Endometrial microvascular endothelial cells (primary cell): ENCODE measurements around the gene DHCR7. TPM values are rescaled to one million over a fixed set of nuclear protein-coding genes. Genes with fewer than 3 reads are reported as not detected.

Experiments used
- in situ Hi-C: cut with HindIII; loops from 2 replicates; pipeline ENCODE4 v1.10.0; 2017; ENCODE audit warnings: low sequenced_read_pairs, low pct_unique_long_range_greater_than_20kb; ENCODE audit errors: inconsistent ontology term
- total RNA-seq: library from RNA; depleted of rRNA; stranded (reverse); fragments of >200 nt; gene quantifications from one replicate; pipeline ENCODE4 v1.2.3, GENCODE V29; 2015; ENCODE audit errors: inconsistent ontology term

Gene DHCR7
- total RNA-seq, 1 donor from 2014 or later: 43.2 TPM

DNA sequence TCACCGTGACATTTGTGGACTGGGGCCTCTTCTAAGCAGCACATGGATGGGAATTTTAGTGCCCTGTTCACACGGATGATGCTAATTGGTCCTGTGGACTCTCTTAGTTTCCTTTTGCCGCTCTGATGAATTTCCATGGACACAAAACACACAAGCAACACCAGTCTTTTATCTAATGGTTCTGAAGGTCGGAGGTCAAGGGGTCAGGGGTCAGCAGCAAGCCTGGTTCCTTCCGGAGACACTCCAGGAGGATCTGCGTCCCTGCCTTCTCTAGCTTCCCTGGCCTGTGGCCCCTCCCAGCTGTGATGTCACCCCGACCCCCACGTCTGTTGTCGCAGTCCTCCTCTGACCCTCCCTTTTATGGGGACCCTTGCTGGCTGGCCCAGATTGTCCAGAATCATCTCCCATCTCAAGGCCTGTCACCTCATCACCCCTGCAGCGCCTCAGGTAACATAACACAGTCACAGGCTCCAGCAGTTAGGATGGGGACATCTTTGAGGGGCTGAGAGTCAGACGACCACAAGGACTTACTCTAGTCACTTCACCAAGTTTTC, 11.7 kb upstream of the DHCR7 start:
- in situ Hi-C loops: no loop called here

GRCh38 chr11:71459076-71459766, 11.0 kb upstream of the DHCR7 start:
- in situ Hi-C loops: no loop called here

DNA sequence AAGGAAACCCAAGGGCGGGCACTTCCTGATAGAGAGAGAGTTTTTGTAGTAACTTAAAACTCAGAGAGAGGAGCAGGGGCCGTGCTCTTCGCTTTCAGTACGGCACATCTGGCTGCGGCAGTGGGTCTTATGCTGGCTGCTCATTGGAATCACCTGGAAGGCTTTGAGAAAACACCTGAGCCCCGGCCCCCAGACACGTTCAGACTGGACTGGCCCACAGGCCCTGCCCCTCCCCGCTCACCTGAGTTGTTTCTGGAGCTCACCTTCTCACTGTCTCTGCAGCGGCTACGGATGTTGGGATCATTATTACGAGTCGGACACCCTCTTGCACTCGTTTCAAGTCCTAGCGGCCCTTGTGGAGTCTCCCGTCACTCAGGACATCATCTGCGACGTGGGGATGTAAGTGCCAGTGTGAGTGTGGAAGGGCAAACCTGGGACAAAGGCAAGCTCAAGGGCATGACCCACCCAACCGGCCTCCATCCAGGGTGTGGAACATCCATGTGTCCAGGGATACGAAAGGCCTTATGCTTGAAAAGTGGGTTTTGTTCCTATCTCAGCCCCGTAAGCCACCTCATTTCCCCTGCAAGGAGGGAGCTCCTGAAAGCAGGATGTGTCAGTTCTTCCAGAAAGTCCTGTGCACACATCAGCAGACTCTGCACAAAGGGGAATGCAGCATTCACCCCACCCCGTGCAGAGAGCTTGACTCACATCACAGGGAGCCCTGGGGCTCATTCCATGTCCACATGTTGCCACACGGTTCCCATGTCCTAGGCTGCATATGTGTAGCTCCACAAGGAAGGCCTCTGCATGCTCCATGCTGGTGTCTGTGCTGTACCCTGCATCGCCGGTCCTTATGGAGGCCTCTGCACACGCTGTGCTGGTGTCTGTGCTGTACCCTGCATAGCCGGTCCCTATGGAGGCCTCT, 10.2 kb upstream of the DHCR7 start:
- in situ Hi-C loops: no loop called here

DNA sequence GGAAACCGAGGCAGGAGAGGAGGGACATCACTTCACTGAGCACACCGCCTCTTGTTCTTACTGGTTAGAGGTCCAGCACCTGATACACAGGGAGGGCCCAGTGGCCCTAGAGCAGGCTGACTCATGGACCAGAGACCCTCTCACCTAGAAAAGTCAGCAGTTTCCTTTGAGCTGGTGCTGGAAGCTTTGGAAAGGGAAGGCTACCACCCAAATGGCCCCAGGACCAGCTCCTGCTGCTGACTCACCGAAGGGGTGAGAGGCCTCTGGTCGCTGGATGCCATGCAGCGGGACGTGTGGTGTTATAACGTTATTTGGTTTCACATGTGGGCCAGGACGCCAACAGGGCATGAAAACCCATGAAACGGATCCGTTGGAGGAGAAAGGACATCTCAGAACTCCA, 8.6 kb upstream of the DHCR7 start:
- in situ Hi-C loops: no loop called here

DNA sequence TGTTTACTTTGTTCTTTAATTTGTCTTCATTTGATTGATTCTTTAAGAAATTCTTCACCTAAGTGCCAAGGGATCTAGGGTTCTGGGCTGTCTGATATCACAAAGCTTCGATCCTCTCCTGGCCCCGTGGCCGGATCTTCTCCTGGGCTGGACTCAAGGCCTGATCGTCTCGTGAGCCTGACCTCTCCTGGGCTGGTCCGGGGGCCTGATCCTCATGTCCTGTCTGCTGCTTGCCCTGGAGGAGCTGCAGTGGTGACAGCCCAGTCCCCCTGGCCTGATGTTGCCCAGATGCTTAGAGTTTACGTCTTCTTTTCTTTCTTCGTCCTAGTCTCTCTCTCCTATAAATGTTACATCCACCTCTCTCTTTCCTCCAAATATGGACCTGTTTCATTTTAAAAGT, 8.1 kb upstream of the DHCR7 start:
- in situ Hi-C loops: no loop called here

- in situ Hi-C loops: no loop called here
These were observed 6.4 kb upstream of the DHCR7 start for GRCh38 chr11:71454470-71455113.

DNA sequence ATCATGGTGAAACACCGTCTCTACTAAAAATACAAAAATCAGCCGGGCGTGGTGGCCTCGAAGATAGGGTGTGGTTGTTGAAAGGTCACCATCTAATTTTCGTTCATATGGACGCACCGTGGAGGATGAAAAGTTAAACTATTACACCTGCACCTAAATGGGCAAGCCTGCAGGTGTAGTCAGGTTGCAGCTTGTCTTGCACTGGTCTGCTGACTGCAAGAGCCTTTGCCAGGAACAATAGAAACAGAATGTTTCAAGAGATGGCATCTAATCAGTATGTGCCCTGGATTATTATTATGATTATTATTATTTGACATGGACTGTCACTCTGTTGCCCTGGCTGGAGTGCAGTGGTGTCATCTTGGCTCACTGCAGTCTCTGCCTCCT, 5.7 kb upstream of the DHCR7 start:
- in situ Hi-C loops: no loop called here

DNA sequence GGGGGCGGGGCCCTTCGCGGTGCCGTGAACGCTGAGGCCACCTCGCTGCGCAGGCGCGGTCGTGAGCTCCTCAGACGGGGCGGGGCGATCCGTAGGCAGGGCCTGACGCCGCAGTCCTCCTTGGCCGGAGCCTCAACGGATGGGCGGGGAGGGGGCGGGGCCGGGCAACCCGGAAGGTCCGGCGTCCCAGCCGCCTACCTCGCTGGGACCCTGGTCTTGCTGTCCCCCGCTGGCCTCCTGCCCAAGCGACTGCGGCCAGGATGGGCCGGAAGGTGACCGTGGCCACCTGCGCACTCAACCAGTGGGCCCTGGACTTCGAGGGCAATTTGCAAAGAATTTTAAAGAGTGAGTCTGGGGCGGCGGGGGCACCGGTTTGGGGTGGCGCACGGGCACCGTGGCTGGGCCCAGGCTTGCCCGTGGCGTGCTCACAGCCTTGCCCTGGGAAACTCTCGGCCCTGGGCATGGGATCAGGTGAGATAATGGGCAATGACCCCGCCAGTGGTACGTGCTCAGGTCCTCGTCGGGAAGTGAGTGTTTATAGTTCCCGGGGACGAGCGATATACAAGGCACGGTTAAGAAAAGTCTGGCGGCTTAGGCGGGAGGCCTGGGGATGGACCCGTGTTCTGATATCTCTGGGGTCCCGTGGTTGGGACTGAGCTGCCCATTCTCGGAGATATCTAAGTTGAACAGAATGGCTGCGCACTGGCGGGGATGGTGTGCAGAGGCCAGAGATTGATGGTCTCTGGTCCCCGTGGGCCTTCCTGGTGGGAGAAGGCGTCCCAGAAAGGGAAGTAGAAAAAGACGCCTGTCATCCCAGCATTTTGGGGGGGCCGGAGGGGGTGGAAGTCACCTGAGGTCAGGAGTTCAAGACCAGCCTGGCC, 5.1 kb upstream of the DHCR7 start, which contains the start of gene NADSYN1:
NADSYN1 (plus strand) TSS at position 167 of the 881 bp plus-strand sequence; CDS start at position 261, 94 bp downstream.
- in situ Hi-C loops: no loop called here

DNA sequence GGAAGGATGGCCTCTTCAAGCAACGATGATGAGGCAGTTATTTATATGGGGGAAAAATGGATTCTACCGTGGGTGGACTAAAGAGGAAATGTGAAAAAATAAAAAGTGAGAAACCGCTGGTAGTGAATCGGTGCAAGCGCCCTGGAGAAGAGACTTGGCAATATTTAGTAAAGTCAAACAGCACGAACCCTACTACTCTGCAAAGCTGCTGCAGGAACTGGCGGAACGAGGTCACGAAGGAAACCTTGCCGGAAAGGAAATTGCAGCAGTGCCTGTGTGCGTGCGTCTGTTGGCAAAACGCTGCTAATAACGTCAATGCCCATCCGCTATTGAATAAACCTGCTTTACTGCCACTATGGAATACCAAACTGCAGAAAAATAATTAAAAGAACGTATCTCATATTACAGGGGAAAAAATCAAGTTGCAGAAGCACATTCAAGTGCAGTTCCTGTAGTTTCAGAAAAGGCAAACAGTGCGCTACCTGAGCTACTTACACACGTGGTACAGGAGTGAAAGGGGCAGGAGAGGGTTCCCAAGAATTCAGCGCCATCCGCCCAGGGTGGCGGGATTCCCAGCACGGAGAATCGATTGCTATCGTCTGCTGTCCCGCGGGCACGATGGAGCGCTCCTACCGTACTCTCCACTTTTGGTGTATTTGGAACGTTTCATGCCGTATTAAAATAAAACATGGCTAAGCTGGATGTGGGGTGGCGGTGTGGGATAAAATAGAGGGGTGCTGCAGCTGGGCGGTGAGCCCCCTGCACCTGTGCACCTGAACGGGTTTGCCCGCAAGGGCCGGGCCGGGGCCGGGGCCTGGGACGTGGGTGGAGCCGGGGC, 4.2 kb upstream of the DHCR7 start:
- in situ Hi-C loops: no loop called here

DNA sequence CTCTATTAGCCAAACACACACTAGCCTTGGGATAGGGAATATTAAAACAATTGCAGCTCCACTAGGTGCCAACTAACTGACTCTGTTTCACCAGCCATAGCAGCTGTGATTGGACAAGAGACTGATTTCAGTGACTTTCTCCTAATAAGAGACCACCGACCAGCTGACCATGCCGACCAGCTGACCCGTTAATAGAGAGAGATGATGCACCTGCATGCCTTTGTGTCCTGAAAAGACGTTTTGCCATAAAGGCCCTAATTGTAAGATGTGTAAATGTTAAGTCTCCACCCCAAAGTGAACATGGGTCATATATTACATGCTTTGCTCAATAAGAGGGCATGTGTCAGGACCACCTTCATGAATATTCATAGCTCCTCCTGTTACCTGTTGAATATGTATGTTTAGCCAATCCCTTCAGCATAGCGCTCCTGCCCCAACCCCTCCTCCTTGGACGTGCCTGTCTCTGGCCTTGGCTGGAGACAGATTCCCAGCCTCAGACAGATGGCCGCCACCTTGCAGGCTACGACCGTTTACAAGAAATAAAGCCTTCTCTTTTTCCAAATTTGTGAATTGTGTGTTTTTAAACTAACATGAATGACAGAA, 3.5 kb upstream of the DHCR7 start:
- in situ Hi-C loops: no loop called here

DNA sequence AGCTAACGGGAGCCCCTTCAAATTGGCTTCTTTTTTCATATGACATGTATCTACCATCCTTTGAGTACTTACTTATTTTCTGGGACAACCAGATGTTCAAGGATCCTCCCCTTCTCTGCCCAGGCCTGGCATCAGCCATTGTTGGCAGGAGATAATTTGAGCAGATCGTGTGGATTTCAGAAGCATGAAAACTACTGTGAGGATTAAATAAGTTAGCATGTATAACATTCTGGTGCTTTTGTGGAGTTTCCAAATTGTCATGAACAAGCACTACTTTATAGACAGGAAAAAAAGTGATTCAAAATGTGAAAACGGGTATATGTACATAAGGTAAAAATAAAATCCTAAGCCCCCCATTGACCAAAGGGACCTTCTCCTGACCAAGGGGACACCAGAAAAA, 2.7 kb upstream of the DHCR7 start:
- in situ Hi-C loops: no loop called here

GRCh38 chr11:71450507-71450906, 2.3 kb upstream of the DHCR7 start:
- in situ Hi-C loops: no loop called here

GRCh38 chr11:71449596-71449995, 1.4 kb upstream of the DHCR7 start:
- in situ Hi-C loops: no loop called here

GRCh38 chr11:71447791-71448256, 369 bp downstream of the DHCR7 start:
- in situ Hi-C loops: no loop called here

DNA sequence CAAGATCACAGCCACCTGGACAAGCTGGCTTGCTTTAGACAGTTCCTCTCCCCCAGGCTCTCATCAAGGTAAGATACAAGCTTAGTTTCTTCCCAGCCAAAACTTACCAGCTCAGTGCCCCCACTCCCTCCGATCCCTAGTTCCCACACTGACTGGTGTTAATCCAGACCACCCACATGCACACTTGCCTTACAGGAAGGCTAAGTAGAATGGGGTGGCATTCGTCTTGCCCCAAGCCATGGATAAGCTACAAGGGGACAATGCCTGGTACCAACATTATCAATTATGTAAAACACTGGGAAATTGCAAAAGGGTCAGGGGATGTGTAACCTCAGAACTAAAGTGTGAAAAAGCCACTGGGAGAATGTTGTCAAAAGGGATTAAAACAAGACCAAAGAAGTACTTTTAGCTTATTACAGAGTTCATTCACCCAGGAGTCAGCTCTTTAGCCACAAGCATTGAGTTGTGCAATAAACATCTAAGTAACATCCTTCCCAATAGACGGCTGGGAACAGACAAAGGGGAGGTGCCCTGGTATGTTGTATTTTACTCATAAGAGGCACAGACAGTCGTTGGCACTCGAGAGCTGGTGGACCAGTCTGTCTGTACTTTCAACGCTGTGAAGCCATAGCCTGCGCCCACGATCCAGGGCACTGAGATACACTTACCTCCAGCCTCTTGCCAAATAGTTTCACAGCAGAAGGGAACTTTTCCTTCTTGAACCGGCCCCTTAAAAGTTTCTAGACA, 1.1 kb downstream of the DHCR7 start:
- in situ Hi-C loops: no loop called here

DNA sequence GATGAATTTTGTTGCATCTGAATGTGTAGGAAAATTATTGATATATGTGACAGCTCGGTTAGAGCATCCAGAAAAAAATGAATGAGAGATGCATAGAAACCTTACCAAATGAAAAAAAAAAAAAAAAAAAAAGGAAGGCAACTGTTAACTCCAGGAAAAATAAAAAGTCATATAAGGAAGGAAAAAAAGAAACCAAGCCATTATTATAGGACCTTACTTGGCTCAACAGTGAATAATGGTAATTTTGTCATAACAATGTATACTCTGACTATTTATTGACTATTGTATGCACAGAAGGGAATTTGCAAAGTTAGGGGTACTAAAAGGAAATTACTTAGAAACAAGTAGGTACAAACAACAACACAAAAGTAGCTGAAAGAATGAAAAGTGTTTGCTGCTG, 2.0 kb downstream of the DHCR7 start:
- in situ Hi-C loops: no loop called here

- in situ Hi-C loops: no loop called here
These were observed 3.4 kb downstream of the DHCR7 start for GRCh38 chr11:71444811-71445210.
